Measurements from ENCODE around the gene ANKRD33. TPM values are rescaled to one million over a fixed set of nuclear protein-coding genes. Genes with fewer than 3 reads are reported as not detected.

The ANKRD33 gene
- total RNA-seq, 1 experiment from 2014 or later: not detected

GRCh38 chr12:51891843-51892242 lies 3.9 kb downstream of the ANKRD33 start:
- Mint-ChIP-seq H3K27me3 (ENCODE audit: unreplicated experiment) (peaks cover 13% of the 10 kb centered on the region), H3K27ac (ENCODE audit: unreplicated experiment) (no peak overlapping the region), H3K4me3 (ENCODE audit: low read depth, unreplicated experiment) (no peak overlapping the region), H3K4me1 (ENCODE audit: low read depth, unreplicated experiment) (no peaks in the 10 kb centered on the region), H3K9me3 (ENCODE audit: low read depth, unreplicated experiment) (no peaks in the 10 kb centered on the region), H3K36me3 (ENCODE audit: insufficient read depth, unreplicated experiment) (no peaks in the 10 kb centered on the region)
- TF ChIP-seq, protein P1, sequence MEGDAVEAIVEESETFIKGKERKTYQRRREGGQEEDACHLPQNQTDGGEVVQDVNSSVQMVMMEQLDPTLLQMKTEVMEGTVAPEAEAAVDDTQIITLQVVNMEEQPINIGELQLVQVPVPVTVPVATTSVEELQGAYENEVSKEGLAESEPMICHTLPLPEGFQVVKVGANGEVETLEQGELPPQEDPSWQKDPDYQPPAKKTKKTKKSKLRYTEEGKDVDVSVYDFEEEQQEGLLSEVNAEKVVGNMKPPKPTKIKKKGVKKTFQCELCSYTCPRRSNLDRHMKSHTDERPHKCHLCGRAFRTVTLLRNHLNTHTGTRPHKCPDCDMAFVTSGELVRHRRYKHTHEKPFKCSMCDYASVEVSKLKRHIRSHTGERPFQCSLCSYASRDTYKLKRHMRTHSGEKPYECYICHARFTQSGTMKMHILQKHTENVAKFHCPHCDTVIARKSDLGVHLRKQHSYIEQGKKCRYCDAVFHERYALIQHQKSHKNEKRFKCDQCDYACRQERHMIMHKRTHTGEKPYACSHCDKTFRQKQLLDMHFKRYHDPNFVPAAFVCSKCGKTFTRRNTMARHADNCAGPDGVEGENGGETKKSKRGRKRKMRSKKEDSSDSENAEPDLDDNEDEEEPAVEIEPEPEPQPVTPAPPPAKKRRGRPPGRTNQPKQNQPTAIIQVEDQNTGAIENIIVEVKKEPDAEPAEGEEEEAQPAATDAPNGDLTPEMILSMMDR (IDR thresholded peaks at IDR 0.05; ENCODE audit: unreplicated experiment): no peak
- no TSS peak for BruUV-seq (replicated peaks)
- intact Hi-C loops (cut with micrococcal nuclease; ENCODE audit: unreplicated experiment): loop anchor here (2.0 kb wide), 1 partner anchor 89 kb away; no protein-coding TSS in a partner anchor
- CTCF ChIA-PET: interaction anchor here (0.7 kb wide), 1 partner anchor 127 kb away, joined by 4 read pairs; no protein-coding TSS in a partner anchor
- DNase-seq: no peak

DNA sequence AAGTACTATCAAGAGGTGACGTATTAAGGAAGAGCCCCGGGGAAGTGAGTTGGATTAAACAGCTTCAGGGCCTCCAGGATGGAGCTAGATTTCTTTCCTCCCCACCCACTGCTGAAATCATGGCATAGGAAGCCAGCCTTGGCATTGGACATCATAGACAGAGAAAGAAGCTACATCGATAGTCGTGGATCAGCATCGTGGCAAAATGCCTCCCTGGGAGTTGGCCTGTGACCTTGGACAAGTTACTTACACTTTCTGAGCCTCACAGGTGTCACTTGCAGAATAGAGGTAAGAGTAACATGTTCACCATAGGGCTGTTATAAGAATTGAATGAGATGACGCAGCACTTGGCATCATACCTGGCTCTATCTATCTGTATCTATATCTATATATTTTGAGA lies 5.9 kb downstream of the ANKRD33 start:
- CTCF ChIA-PET: interaction anchor here (1.6 kb wide), 2 partner anchors 19 to 83 kb away, joined by 4 to 5 read pairs; no protein-coding TSS in a partner anchor
- DNase-seq: no peak
- BruUV-seq (replicated peaks): no TSS peak
- Mint-ChIP-seq H3K9me3 (ENCODE audit: low read depth, unreplicated experiment) (no peaks in the 10 kb centered on the region), H3K27me3 (ENCODE audit: unreplicated experiment) (peaks cover 13% of the 10 kb centered on the region), H3K27ac (ENCODE audit: unreplicated experiment) (no peak overlapping the region), H3K36me3 (ENCODE audit: insufficient read depth, unreplicated experiment) (no peaks in the 10 kb centered on the region), H3K4me3 (ENCODE audit: low read depth, unreplicated experiment) (no peak overlapping the region), H3K4me1 (ENCODE audit: low read depth, unreplicated experiment) (no peaks in the 10 kb centered on the region)
- TF ChIP-seq, protein P1 (IDR thresholded peaks at IDR 0.05; ENCODE audit: unreplicated experiment): no peak
- intact Hi-C loops (cut with micrococcal nuclease; ENCODE audit: unreplicated experiment): loop anchor here (2.0 kb wide), 1 partner anchor 87 kb away; no protein-coding TSS in a partner anchor

DNA sequence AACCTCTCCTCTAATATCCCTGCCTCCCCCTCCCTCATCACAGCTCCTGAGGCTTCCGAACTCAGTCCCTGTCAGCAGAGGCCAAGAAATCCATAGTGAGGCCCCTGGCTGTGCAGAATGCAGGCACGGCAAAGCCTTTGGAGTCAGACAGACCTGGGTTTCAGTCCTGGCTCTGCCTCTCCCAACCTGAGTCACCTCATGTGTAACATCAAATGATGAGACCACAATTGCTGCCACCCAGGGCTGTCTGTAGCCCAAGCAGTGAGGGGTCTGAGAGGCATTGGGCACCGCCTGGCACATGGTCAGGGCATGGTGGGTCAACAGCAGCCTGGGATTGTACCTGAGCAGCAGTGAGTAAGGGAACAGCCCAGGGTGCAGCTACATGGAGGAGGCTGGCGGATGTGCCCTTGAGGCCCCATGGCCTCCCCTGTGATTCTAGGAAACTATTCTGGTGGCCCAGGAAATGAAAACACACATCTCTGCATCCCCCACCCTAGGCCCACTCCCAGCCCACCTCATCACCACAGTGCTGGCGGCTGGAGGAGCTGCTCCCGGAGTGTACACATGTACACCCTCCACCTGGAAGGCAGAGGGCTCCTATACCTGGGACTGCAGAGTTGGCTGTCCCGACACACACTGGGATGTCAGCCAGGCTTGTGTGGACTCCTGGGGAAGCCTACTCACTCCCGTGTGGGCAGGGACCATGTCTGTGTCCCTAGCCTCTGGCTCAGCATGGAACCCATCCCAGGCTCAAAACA lies 7.7 kb downstream of the ANKRD33 start:
- H3K27ac Mint-ChIP-seq (ENCODE audit: unreplicated experiment): no peak overlapping the region
- CTCF ChIA-PET: interaction anchor here (0.5 to 1.6 kb wide), 4 partner anchors 9 to 221 kb away, joined by 3 to 5 read pairs (median 3); no protein-coding TSS in a partner anchor
- no peaks in the 10 kb centered on the region for H3K36me3 Mint-ChIP-seq (ENCODE audit: insufficient read depth, unreplicated experiment)
- BruUV-seq (replicated peaks): no TSS peak
- H3K4me1 Mint-ChIP-seq (ENCODE audit: low read depth, unreplicated experiment): no peaks in the 10 kb centered on the region
- intact Hi-C loops (cut with micrococcal nuclease; ENCODE audit: unreplicated experiment): no loop called here
- TF ChIP-seq, protein P1 (IDR thresholded peaks at IDR 0.05; ENCODE audit: unreplicated experiment): no peak
- H3K4me3 Mint-ChIP-seq (ENCODE audit: low read depth, unreplicated experiment): no peak overlapping the region
- DNase-seq: no peak
- peaks cover 13% of the 10 kb centered on the region for H3K27me3 Mint-ChIP-seq (ENCODE audit: unreplicated experiment)
- H3K9me3 Mint-ChIP-seq (ENCODE audit: low read depth, unreplicated experiment): no peaks in the 10 kb centered on the region

DNA sequence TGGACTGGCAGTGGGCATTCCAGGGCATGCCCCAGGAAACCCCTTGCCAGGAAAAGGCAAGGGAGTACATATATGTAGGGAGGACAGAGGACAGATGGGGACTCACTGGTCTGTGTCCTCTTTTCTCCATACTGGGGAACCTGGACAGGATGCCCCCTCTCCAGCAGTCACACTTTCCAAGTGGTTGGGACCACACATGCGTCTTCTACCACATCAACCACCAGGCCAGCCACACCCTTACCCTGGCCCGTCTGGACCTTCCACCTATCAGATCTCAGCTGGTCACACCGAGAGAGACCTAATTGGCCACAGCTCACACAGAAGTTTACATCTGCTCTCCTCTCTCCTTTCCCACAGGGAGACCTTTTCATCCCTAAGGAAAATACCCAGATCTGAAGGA lies 8.3 kb downstream of the ANKRD33 start:
- peaks cover 13% of the 10 kb centered on the region for H3K27me3 Mint-ChIP-seq (ENCODE audit: unreplicated experiment)
- no peaks in the 10 kb centered on the region for H3K36me3 Mint-ChIP-seq (ENCODE audit: insufficient read depth, unreplicated experiment)
- intact Hi-C loops (cut with micrococcal nuclease; ENCODE audit: unreplicated experiment): no loop called here
- no peaks in the 10 kb centered on the region for H3K9me3 Mint-ChIP-seq (ENCODE audit: low read depth, unreplicated experiment)
- DNase-seq: no peak
- no peak overlapping the region for H3K27ac Mint-ChIP-seq (ENCODE audit: unreplicated experiment)
- H3K4me3 Mint-ChIP-seq (ENCODE audit: low read depth, unreplicated experiment): no peak overlapping the region
- no TSS peak for BruUV-seq (replicated peaks)
- H3K4me1 Mint-ChIP-seq (ENCODE audit: low read depth, unreplicated experiment): no peaks in the 10 kb centered on the region
- CTCF ChIA-PET: no interaction called here
- TF ChIP-seq, protein P1 (IDR thresholded peaks at IDR 0.05; ENCODE audit: unreplicated experiment): no peak
